Activated CD8-positive, alpha-beta memory T cell treated with anti-CD3 and anti-CD28 coated beads for 4 hours (primary cell): ENCODE measurements around the gene ARHGAP26.
"Not testable (repeated sequence)": the region's sequence is repeated elsewhere in the genome, so short reads cannot be mapped to it uniquely, and the experiment has no call there.

Source experiments
- DNase-seq, 2 donors: peaks; one replicate each; pipeline ENCODE4 v3.0.0-alpha.2; 2020; ENCODE audit warnings: low read depth in 2 of 2

The ARHGAP26 gene

GRCh38 chr5:143182901-143183820 lies 413.0 kb downstream of the ARHGAP26 start:
- peak in 1 of 2 donors; percentile 39 for DNase-seq

- DNase-seq, result no peak
These were observed 413.8 kb downstream of the ARHGAP26 start for GRCh38 chr5:143183989-143184388.

- no peak for DNase-seq
These were observed 416.4 kb downstream of the ARHGAP26 start for GRCh38 chr5:143186623-143187022.

GRCh38 chr5:143187495-143187894 lies 417.3 kb downstream of the ARHGAP26 start:
- DNase-seq, result no peak

GRCh38 chr5:143188083-143188482 lies 417.9 kb downstream of the ARHGAP26 start:
- DNase-seq, result no peak

- DNase-seq, result no peak
These were observed 418.5 kb downstream of the ARHGAP26 start for GRCh38 chr5:143188692-143189091.

- no peak for DNase-seq
These were observed 420.2 kb downstream of the ARHGAP26 start for GRCh38 chr5:143190260-143190810.

GRCh38 chr5:143191720-143192119 lies 421.5 kb downstream of the ARHGAP26 start:
- no peak for DNase-seq

GRCh38 chr5:143192191-143192900 lies 422.2 kb downstream of the ARHGAP26 start:
- no peak for DNase-seq

GRCh38 chr5:143194206-143194605 lies 424.0 kb downstream of the ARHGAP26 start:
- DNase-seq, result no peak

GRCh38 chr5:143194713-143195112 lies 424.5 kb downstream of the ARHGAP26 start:
- no peak for DNase-seq

- no peak for DNase-seq
These were observed 425.3 kb downstream of the ARHGAP26 start for GRCh38 chr5:143195491-143195890.

- no peak for DNase-seq
These were observed 426.6 kb downstream of the ARHGAP26 start for GRCh38 chr5:143196601-143197259.

GRCh38 chr5:143197260-143197656 lies 427.1 kb downstream of the ARHGAP26 start:
- no peak for DNase-seq

GRCh38 chr5:143198332-143198731 lies 428.2 kb downstream of the ARHGAP26 start:
- DNase-seq, result no peak

- DNase-seq, result no peak
These were observed 429.0 kb downstream of the ARHGAP26 start for GRCh38 chr5:143199161-143199560.

GRCh38 chr5:143199843-143200242 lies 429.7 kb downstream of the ARHGAP26 start:
- DNase-seq, result no peak

- DNase-seq, result no peak
These were observed 430.7 kb downstream of the ARHGAP26 start for GRCh38 chr5:143200781-143201398.

- DNase-seq, result no peak
These were observed 431.4 kb downstream of the ARHGAP26 start for GRCh38 chr5:143201589-143201988.

GRCh38 chr5:143203301-143203956 lies 433.3 kb downstream of the ARHGAP26 start:
- DNase-seq, result not testable (repeated sequence)
